GM19328 (cell line): ENCODE data around the gene LRRC17.
"Not testable (repeated sequence)": the region's sequence is repeated elsewhere in the genome, so short reads cannot be mapped to it uniquely, and the experiment has no call there.

Experiments
- ATAC-seq: cut with Tn5 transposase; IDR thresholded peaks from one replicate; pipeline ENCODE4 v1.9.1; 2021; ENCODE audit warnings: mild to moderate bottlenecking, moderate library complexity; ENCODE audit not compliant: unreplicated experiment

LRRC17 gene

GRCh38 chr7:102942181-102942866, 29.5 kb downstream of the LRRC17 start:
- ATAC-seq = no peak

GRCh38 chr7:102942868-102943267, 30.1 kb downstream of the LRRC17 start:
- ATAC-seq = no peak

- no peak for ATAC-seq
Observed at GRCh38 chr7:102943423-102944169, 30.8 kb downstream of the LRRC17 start.

GRCh38 chr7:102944241-102944640, 31.4 kb downstream of the LRRC17 start:
- no peak for ATAC-seq

GRCh38 chr7:102951839-102952238, 39.0 kb downstream of the LRRC17 start:
- ATAC-seq = no peak

GRCh38 chr7:102953406-102953805, 40.6 kb downstream of the LRRC17 start:
- ATAC-seq = no peak

GRCh38 chr7:102954359-102954758, 41.6 kb downstream of the LRRC17 start:
- not testable (repeated sequence) for ATAC-seq

- ATAC-seq = not testable (repeated sequence)
Observed at GRCh38 chr7:102958004-102958403, 45.2 kb downstream of the LRRC17 start.

GRCh38 chr7:102961993-102962392, 49.2 kb downstream of the LRRC17 start:
- ATAC-seq = not testable (repeated sequence)

GRCh38 chr7:102966465-102966864, 53.7 kb downstream of the LRRC17 start:
- no peak for ATAC-seq

- no peak for ATAC-seq
Observed at GRCh38 chr7:102967798-102968197, 55.0 kb downstream of the LRRC17 start.

GRCh38 chr7:102973096-102973802, 60.4 kb downstream of the LRRC17 start:
- ATAC-seq = no peak

GRCh38 chr7:102974366-102975236, 61.8 kb downstream of the LRRC17 start:
- ATAC-seq = no peak

GRCh38 chr7:102975854-102976253, 63.1 kb downstream of the LRRC17 start:
- ATAC-seq = no peak

- no peak for ATAC-seq
Observed at GRCh38 chr7:102976493-102976892, 63.7 kb downstream of the LRRC17 start.

GRCh38 chr7:102977586-102977985, 64.8 kb downstream of the LRRC17 start:
- ATAC-seq = not testable (repeated sequence)

- no peak for ATAC-seq
Observed at GRCh38 chr7:102978284-102978683, 65.5 kb downstream of the LRRC17 start.

- no peak for ATAC-seq
Observed at GRCh38 chr7:102979670-102980069, 66.9 kb downstream of the LRRC17 start.

GRCh38 chr7:102981451-102981850, 68.7 kb downstream of the LRRC17 start:
- no peak for ATAC-seq

GRCh38 chr7:102982235-102982634, 69.4 kb downstream of the LRRC17 start:
- no peak for ATAC-seq

- no peak for ATAC-seq
Observed at GRCh38 chr7:102983602-102984001, 70.8 kb downstream of the LRRC17 start.
